HG03039 (cell line): Measurements from ENCODE around the gene CACNA1C.

Source experiments
- ATAC-seq: cut with Tn5 transposase; IDR thresholded peaks from one replicate; pipeline ENCODE4 v1.9.1; 2021; ENCODE audit warnings: mild to moderate bottlenecking, moderate library complexity; ENCODE audit not compliant: unreplicated experiment

CACNA1C gene

DNA sequence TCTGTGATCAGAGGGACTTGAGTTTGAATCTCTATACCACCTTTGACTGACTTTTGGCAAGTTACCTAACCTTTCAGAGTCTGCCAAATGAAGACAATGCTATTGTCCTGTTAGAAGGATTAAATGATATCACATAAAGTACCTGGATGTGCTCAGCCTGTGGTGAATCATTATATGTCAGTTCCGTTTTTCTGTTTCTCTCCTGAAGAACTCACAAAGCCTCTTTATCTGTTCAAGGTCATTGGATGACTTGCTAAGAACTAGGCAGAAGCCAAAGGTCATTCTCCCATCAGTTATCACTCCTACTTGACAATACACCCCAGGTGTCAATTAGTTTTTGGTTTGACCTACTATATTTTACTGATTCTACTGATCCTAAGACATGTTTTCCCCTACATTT is 174.6 kb downstream of the CACNA1C start:
- no peak for ATAC-seq

DNA sequence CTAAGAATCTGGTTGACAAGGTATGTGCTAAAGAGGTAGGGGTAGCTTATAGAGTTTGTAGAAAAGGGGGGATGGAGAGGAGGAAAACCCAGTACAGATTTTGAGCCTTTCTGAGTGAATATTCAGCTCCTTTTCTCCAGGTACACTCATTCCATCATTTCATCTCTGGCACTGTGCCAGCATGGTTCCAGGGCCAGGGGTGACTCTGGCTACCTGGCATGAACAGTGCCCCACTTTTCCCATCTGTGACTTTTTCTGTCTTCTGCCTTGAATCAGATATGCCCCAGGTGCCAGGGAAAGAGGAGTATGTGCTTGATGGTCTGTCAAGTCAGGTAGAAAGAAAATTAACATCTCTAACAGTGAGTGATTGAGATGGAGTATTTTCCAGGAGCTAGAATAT is 175.7 kb downstream of the CACNA1C start:
- no peak for ATAC-seq

DNA sequence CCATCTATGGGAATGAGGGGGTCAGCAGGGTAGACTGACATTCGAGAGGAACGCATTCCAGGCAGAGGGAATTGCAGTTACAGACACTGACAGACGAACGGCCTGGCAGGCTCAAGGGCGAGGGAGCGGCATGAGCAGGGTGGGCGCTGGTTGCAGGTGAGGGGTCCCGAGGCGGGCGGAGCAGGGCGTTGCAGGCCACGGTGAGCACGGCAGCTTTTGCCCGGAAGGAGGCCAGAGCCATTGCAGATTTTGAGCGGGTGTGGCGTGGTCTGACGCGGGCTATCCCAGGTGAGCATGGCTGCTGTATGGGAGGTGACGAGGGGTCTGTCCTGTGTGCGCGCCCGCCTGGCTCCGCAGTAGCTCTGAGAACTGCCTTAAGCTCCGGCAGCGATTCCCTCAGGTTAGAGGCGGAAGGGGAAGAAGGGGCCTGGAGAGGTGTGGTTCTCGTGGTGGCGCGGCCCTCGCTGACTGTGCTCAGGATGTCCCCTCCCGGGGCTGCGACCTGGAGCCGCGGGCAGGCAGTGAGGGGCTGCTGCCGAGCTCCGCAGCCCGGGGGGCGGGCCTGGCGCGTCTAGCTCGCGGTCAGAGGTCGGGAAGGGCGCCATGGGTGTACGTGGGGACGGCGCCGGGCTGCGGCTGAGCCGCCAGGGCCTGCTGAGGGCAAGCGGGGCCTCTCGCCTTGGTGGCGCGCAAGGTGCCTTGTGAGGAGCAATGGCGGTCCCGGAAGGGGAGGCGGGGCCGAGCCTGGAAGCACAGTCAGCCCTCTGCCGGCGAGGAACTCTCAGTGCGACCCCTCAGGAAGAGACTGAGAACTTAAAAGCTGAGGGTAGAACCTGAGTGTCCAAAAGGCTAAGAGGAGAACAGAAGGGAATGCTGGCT is 177.1 kb downstream of the CACNA1C start:
- no peak for ATAC-seq

DNA sequence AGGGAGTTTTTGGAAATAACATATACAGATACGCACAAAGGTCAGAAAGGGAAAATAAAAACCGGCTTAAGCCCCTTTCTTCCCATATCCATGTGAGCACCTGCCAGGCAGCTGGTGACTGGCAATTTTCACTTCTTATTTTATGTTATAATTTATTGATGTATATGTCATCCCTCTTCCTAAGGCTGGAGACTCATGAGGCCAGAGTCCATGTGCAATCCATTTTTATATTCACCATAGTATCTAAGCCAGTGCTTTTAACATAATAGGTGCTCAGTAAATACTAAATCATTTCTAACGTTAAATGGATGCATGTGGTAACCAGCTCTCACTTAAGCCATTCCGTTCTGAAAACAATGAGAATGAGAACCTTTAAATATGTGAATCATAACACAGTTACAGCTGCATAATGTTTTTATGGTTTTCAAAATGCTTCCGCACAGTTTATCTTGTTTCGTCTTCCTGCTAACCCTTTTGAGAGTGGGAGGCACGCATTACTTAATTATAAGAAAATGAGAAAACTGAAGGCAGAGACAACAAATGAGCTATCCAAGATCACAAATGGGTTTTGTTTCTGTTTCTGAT is 178.3 kb downstream of the CACNA1C start:
- no peak for ATAC-seq

DNA sequence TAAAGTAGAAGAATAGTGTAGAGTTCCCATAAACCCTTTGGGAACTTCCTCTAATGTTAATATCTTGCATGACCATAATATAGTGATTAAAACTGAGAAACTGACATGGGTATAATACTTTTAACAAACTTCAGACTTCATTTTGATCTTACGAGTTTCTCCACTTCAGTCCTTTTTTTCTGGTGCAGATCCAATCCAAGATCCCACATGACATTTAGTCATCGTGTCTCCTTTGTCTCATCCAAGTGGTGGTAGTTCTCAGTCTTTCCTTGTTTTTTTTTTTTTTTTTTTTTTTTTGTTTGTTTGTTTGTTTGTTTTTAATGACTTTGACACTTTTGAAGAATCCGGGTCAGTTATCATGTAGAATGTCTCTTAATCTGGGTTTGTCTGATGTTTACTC is 179.2 kb downstream of the CACNA1C start:
- no peak for ATAC-seq

DNA sequence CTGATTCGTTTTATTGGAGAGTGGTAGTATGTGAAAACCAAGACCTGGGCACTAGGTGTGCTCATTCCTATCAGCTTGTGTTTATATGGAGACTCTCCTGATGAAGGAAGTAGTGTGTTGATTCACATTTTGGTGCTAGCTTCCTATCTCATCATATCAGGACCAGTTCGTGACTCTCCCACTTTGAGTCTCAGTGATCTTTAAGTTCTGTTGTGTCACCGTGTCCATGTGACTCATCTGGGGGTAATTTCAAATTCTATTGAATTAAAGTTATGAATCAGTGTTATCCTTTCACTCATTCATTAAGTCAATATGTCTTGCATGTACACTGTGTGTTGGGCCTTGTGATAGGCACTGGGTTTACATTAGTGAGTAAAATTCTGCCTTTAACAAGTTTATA is 180.2 kb downstream of the CACNA1C start:
- ATAC-seq = no peak

DNA sequence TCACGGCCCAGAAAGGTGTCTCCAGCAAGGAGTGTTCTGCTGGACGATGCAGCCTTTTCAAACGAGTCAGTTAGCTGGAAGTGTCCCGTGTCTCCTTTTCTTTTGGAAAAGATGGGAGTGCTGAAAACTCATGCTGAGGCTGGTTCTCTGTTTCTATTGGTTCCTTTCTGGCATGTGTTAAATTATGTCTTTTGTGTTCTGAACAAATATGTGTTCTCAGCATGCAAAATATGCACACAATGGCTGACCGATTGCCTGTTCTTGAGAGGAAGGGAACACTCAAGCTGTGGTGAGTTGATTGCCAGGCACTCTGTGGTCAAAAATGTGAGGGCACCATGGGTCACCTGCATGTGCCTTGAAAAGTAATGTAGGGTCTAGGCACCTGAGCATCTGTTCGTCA is 181.3 kb downstream of the CACNA1C start:
- ATAC-seq = no peak

DNA sequence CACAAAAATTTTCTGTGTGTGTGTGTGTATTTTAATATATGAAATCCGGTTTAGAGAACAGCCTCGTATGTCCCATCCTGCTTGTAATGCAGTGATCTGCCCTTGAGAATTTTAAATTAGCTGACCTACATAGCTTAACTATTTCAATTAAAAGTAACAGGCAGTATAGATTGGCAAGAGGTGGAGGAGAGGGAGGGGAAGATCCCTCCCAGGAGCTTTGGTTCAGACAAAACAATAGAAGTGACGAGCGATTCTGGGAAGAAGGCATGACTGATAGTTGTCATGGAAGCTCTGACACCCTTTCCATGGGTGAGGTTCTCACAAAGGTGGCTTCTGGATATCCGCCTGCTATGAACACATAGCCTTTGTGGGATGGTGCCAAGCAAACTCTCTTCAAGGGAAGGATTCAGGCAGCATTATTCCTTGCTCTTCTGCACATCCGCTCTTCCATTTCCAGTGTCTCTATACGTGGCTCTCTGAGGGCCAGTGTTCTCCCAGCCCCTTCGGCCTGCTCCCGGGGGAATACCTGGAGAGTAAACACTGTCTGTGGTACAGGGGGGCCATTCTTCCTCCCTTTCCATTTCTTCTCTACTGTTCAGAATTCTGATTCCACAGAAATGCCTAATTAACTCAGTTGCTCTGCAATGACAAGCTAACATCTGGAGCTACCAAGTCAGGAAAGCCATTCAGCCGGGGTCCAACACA is 182.0 kb downstream of the CACNA1C start:
- ATAC-seq = no peak

DNA sequence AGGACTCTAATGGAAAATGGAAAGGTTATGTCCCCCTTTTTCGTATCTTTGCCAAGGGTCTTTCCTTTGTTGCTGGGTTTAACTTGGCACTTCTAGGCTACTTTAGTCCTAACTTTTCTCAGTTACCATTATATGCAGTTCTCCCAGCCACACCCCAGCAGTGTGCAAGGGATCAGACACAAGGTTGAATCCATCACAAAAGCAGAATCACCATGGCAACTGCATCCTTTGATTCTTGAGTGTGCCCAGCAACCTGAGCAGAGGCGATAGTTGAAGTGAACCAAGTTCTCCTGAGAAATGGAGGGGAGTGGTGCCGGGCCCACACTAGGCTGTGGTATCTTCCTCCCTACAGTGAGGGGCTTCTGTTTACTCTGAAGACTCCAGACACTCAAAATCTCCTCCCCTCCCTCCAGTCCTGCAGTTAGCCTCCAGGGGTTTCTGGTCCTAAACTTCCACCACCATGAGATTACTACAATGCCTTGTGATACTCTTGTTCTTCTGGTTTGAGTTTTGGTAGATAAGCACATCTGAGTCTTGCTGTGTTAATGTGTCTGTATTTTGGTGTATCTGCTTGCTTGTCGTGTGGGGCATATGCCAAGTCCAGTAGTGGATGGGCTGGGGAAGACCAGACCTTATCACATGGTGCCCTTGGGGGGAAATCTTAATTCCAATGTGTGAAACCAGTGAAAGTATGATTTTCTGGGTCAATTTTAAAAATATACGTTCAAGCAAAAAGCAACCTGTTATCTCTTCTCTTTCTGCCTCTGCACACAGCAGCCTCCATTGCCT is 183.9 kb downstream of the CACNA1C start:
- no peak for ATAC-seq

DNA sequence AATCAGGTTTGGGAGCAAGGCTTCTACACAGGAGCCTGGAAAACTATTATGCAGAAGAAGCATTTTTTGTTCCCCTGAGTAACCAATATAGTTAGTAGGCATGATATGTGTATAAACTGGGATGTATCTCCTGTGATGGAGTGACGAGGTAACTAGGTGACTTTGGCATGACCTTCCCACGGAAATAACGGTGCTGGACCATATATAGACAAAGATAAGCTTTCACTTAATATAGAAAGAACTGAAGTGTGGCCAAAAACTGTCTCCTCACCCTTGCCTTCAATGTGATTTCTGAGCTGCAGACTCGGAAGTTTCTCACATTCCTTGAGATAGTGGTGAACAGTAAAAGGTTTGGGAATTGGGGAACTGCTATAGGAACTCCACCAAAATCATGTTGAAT is 185.3 kb downstream of the CACNA1C start:
- ATAC-seq = no peak

DNA sequence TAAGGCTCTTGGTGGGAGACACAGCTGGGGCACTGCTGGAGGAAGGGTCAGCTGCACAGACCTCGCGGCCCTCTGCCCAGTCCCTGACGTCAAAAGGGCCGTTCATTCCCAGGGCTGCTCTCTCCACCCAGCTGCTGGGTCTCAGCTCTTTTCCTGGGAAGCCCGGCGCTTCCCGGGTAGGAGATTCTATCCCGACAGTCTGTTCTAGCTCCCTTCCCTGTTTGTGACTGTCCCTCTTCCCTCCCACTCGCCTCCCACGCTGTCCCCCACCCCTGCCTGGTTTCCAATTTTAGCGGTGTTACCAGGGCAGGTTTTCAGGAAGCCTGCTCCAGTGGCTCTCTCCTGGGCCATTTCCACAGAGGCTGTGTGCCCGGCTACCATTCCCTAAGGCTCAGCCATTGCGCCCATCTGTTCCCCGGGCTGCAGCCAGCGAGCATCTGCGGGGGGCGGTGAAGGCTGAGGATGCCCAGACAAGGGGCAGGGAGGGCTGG is 186.6 kb downstream of the CACNA1C start:
- no peak for ATAC-seq

DNA sequence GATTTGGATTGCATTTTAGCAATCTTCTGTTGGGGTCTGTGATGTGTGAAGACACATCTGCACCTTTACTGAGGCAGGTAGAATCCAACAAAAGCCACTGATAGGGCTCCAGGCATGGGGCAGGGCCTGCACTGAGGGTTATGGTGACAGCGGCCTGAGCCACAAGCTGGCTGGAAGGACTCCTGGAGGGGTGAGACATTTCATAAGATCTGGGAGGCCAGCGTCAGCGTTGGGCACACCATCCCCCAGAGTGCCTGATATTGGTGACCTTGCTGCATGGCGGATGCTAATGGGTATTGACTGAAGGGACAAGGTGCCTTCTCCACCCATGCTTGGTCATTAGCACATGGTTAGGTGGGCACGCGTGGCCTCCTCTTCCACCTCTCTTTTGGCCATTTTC is 187.6 kb downstream of the CACNA1C start:
- no peak for ATAC-seq

DNA sequence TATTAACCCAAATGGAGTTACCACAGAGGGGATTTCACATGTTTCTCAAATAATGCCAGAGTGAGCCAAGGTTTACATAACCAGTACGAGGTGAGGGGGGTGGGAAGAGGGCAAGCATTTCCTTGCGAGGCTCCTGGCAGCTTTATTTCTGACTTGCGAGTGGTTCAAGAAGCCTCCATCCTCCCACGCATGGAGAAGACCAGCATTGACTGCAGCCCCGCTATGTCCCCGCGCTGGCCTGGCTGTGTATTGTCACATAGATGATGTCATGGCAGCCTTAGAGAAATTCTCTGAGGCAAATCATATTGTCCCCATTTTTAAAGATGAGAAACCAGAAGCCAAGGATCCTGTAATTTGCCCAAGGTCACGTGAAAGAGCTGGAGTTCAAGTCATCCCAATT is 188.2 kb downstream of the CACNA1C start:
- ATAC-seq = no peak

DNA sequence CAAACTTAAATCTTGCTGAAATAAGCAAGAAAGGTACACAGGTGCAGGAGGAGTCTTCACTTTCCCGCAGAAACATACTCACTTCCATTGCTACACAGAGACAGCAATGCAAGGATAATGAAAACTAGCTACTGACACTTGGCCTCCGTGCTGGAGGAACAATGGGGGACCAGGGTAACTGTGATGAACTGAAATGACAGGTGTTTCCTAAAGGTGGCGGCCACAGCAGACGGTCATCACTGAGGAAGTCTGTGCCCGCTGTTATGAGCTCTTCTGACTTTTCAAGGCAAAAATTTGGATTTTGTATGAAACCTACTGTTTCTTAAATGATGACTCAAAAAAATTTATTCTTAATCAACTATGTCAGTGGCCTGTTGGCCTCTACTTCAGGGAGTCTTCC is 189.4 kb downstream of the CACNA1C start:
- ATAC-seq = no peak

DNA sequence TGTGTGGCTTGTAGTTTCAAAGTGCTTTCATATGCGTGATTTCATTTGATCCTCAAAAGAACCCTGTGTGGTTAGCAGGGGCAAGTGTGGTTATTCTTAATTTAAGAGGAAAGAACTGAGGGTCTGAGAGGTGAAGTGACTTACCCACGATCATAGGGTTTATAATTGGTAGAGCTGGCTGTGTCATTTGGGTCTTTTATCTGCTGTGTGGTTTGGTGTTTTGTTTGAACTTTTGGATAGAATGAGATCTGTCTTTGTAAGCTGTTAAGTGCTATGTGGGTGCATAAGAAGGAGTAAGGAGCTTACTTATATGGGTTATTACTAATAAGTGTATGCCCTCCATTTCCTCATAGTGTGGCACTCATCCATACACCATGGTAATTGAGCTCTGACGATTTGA is 190.0 kb downstream of the CACNA1C start:
- no peak for ATAC-seq

DNA sequence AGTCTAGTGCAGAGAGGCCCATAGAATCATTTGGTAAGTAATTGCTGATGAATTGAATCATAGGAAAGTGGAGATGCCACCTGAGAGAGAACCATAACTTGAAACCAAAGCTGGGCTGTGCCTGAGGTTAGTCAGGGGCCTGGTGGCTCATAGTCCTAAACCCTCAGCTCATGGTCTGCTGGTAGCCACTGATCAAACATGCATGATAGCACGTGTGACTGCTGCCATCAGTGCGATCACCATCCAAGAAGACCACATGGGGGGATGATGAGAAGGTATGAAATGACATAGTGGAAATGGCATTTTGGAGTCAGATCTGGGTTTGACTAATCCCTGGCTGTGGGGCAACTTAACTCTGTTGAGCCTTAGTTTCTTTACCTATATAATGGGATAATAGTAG is 190.5 kb downstream of the CACNA1C start:
- ATAC-seq = no peak

DNA sequence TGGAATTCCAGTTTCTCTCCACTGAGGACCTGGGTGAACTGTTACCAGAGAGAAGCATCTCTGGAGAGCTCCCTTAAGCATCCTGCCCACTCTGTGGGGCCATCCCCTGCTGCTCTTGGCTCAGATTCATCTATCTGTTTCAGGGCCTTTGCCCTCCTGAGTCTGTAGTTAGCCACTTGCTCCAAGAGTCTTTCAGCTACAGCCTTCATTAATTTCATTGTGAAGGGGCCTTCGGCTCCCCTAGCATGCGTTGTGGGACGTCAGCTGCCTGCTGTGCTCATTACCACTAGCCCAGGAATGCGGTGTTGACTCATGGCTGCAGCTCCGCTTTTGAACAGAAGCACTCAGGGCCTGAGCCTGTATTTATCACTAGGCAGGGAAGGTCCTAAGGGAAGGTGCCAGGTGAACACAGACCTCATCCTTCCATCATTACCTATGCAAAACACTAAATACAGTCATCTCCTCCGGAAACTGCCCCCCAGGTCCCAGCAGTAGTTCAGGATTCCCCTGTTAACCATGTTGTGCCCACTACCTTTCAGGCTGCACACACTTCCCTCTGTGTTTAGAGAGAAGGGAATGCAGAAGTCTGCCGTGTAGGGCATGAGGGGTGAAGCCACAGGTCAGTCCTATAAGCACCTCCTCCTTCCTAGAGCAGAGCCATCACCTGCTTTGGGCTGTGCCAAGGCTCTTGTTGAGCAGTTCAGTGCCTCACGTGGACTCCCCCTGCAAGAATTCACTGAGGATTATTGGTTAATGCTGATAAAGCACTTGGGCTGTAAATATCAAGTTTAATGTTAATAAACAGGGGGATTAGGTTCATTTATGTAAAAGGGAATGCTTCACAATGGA is 191.4 kb downstream of the CACNA1C start:
- no peak for ATAC-seq

DNA sequence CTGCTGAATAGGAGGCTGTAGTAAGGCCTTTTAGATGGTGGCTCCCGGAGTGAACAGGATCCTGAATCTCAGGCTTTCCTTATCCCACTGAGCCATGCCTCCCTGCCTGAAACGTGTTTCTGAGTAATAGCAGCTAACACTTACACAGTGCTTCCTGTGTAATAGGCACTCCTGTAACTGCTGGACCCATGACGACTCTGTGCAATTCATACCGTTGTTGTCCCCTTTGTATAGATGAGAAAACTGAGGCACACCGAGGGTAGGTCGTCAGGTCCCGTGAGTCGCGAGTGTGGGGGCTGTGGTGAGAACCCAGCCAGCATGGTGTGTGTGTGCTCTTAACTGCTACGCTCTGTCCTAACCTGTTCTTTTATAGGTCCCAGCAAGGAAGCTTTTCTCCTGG is 193.6 kb downstream of the CACNA1C start:
- ATAC-seq = no peak

DNA sequence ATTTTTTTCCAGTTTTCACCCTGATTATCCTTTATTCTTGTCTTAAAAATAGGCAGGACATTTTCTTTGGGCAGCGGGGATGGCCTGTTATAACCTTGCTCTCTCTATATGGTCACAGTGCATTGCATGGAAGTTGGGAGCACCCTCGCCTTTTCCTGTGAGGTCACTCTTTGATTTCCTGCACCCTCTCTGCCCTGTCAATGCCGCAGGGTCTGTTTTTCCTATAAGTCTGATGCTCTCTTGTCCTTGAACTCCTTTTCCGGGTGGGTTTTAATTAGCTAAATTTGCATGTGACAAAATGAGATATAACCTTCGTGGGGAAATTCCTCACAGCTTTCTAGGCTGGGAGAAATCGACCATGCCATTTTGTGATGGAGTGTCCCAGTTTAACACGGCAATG is 194.3 kb downstream of the CACNA1C start:
- no peak for ATAC-seq

DNA sequence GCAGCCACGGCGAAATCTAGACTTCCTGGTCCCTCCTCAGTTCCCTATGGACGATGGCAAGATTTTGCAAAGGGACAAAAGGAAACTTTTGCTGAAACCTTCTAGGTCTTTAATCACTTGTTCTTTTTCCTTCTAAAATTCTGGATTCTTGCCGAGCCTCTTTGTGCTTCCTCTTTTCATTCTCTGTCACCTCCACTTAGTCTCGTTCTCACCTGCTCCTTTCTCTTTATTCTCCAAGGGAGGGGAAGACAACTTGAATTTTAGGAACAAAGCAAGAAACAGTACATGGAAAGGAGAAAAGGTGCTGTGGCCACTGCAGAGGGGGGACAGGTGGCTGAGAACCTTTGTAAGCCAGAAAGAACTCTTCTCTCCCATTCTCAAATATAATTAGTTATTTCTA is 194.8 kb downstream of the CACNA1C start:
- ATAC-seq = no peak
